SK-N-SH treated with all-trans-retinoic acid at 6 μM for 48 hours (cell line): ENCODE results near the gene PRKACG.
A peak's percentile ranks its signal among the peaks of the same experiment; 100 is the strongest.

Experiments
- ATAC-seq: fragments of 200-7000 bp; cut with Tn5 transposase; 3 replicates; pipeline ENCODE4 v1.9.1; 2020; ENCODE audit warnings: mild to moderate bottlenecking, moderate library complexity
- ARNTL ChIP-seq: fragments of 450-650 bp; formaldehyde crosslinking; IDR thresholded peaks from 2 replicates; pipeline ENCODE4 v1.5.0; 2020; ENCODE audit warnings: low read depth, mild to moderate bottlenecking, moderate library complexity, borderline replicate concordance
- CSDC2 ChIP-seq: fragments of 250-450 bp; sonication (Bioruptor Pico); IDR thresholded peaks from 2 replicates; pipeline ENCODE4 v1.5.0; 2020; ENCODE audit warnings: mild to moderate bottlenecking, moderate library complexity
- ESRRG ChIP-seq: fragments of 250-450 bp; sonication (Bioruptor Pico); IDR thresholded peaks from 2 replicates; pipeline ENCODE4 v1.6.1; 2021; ENCODE audit warnings: mild to moderate bottlenecking
- GLIS3 ChIP-seq: fragments of 250-450 bp; sonication (Bioruptor Pico); IDR thresholded peaks from 2 replicates; pipeline ENCODE4 v1.5.0; 2020; ENCODE audit warnings: mild to moderate bottlenecking, moderate library complexity
- ISL1 ChIP-seq: fragments of 250-450 bp; sonication (Bioruptor Pico); IDR thresholded peaks from 2 replicates; pipeline ENCODE4 v2.1.2; 2022; ENCODE audit warnings: mild to moderate bottlenecking, moderate library complexity
- OSR1 ChIP-seq: fragments of 250-450 bp; sonication (Bioruptor Pico); IDR thresholded peaks from 2 replicates; pipeline ENCODE4 v1.8.0; 2022; ENCODE audit warnings: moderate library complexity, mild to moderate bottlenecking, inconsistent platforms
- PATZ1 ChIP-seq: fragments of 250-450 bp; sonication (Bioruptor Pico); IDR thresholded peaks from 2 replicates; pipeline ENCODE4 v1.8.0; 2020; ENCODE audit warnings: mild to moderate bottlenecking, moderate library complexity, borderline replicate concordance
- POU6F1 ChIP-seq: fragments of 250-450 bp; sonication (Bioruptor Pico); IDR thresholded peaks from 2 replicates; pipeline ENCODE4 v1.8.0; 2021; ENCODE audit warnings: low read depth, mild to moderate bottlenecking, moderate library complexity, borderline replicate concordance
- PPARA ChIP-seq: fragments of 250-450 bp; sonication (Bioruptor Pico); IDR thresholded peaks from 2 replicates; pipeline ENCODE4 v1.5.0; 2020; ENCODE audit warnings: mild to moderate bottlenecking, borderline replicate concordance
- RARB ChIP-seq: fragments of 250-450 bp; sonication (Bioruptor Pico); IDR thresholded peaks from 2 replicates; pipeline ENCODE4 v1.8.0; 2021; ENCODE audit warnings: mild to moderate bottlenecking, moderate library complexity
- SNAI2 ChIP-seq: fragments of 250-450 bp; sonication (Bioruptor Pico); IDR thresholded peaks from 2 replicates; pipeline ENCODE4 v1.5.0; 2020; ENCODE audit warnings: mild to moderate bottlenecking, moderate library complexity
- TCF4 ChIP-seq: fragments of 250-450 bp; sonication (Bioruptor Pico); IDR thresholded peaks from 2 replicates; pipeline ENCODE4 v1.8.0; 2021; ENCODE audit warnings: mild to moderate bottlenecking, moderate library complexity, borderline replicate concordance
- TOX ChIP-seq: fragments of 250-450 bp; sonication (Bioruptor Pico); IDR thresholded peaks from 2 replicates; pipeline ENCODE4 v1.8.0; 2021; ENCODE audit warnings: mild to moderate bottlenecking, moderate library complexity, borderline replicate concordance
- ZC3H10 ChIP-seq: fragments of 250-450 bp; sonication (Bioruptor Pico); IDR thresholded peaks from 2 replicates; pipeline ENCODE4 v1.5.1; 2021; ENCODE audit warnings: mild to moderate bottlenecking, moderate library complexity
- ZFP3 ChIP-seq: fragments of 250-450 bp; sonication (Bioruptor Pico); IDR thresholded peaks from 2 replicates; pipeline ENCODE4 v1.5.0; 2020; ENCODE audit warnings: mild to moderate bottlenecking, moderate library complexity
- ZNF565 ChIP-seq: fragments of 450-650 bp; formaldehyde crosslinking; conservative IDR thresholded peaks from 2 replicates; pipeline ENCODE4 v1.5.0; 2020; ENCODE audit warnings: low read depth, mild to moderate bottlenecking, moderate library complexity
- ZNF70 ChIP-seq: fragments of 450-650 bp; formaldehyde crosslinking; IDR thresholded peaks from 2 replicates; pipeline ENCODE4 v1.5.0; 2020; ENCODE audit warnings: mild to moderate bottlenecking, moderate library complexity
- ZNF8 ChIP-seq: fragments of 450-650 bp; formaldehyde crosslinking; IDR thresholded peaks from 2 replicates; pipeline ENCODE4 v1.5.0; 2020; ENCODE audit warnings: mild to moderate bottlenecking, moderate library complexity
- TF ChIP-seq, protein P1 (sequence below): fragments of 250-450 bp; sonication (Bioruptor Pico); IDR thresholded peaks from 2 replicates; pipeline ENCODE4 v1.5.1; 2021; ENCODE audit warnings: mild to moderate bottlenecking, moderate library complexity
- TF ChIP-seq, protein P2 (sequence below): fragments of 250-450 bp; sonication (Bioruptor Pico); IDR thresholded peaks from 2 replicates; pipeline ENCODE4 v1.5.1; 2020; ENCODE audit warnings: low read depth, mild to moderate bottlenecking, moderate library complexity
- TF ChIP-seq, protein P3 (sequence below): fragments of 250-450 bp; sonication (Bioruptor Pico); IDR thresholded peaks from 2 replicates; pipeline ENCODE4 v1.5.0; 2020; ENCODE audit warnings: mild to moderate bottlenecking, moderate library complexity

Gene PRKACG

DNA sequence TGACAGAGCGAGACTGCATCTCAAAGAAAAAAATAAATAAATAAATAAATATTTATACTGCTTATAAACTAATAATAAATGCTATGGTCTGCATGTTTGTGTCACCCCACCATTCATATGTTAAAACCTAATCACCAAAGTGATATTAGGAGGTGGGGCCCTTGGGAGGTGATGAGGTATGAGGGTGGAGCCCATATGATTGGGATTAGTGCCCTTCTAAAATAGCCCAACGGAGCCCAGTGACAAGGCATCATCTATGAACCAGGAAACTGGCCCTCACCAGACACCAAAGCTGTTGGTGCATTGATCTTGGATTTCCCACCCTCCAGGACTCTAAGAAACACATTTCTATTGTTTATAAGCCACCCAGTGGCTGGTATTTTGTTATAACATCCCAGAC is 26.7 kb upstream of the PRKACG start:
- TF ChIP-seq PPARA (no peak), SNAI2 (CRISPR knock-in tag) (no peak), CSDC2 (CRISPR knock-in tag) (no peak), TOX (CRISPR knock-in tag) (no peak), POU6F1 (CRISPR knock-in tag) (no peak), ZNF8 (CRISPR knock-in tag) (no peak), ARNTL (CRISPR knock-in tag) (no peak)
- no peak for ATAC-seq

- no peak for TF ChIP-seq ZNF70 (CRISPR knock-in tag)
- no peak for TF ChIP-seq ZNF8 (CRISPR knock-in tag)
- TF ChIP-seq, protein P1, sequence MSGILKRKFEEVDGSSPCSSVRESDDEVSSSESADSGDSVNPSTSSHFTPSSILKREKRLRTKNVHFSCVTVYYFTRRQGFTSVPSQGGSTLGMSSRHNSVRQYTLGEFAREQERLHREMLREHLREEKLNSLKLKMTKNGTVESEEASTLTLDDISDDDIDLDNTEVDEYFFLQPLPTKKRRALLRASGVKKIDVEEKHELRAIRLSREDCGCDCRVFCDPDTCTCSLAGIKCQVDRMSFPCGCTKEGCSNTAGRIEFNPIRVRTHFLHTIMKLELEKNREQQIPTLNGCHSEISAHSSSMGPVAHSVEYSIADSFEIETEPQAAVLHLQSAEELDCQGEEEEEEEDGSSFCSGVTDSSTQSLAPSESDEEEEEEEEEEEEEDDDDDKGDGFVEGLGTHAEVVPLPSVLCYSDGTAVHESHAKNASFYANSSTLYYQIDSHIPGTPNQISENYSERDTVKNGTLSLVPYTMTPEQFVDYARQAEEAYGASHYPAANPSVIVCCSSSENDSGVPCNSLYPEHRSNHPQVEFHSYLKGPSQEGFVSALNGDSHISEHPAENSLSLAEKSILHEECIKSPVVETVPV (CRISPR knock-in tag) = no peak
- no peak for TF ChIP-seq RARB (CRISPR knock-in tag)
- TF ChIP-seq GLIS3 (CRISPR knock-in tag) = no peak
- no peak for TF ChIP-seq ZC3H10
- ATAC-seq = no peak
These were observed 22.9 kb upstream of the PRKACG start for GRCh38 chr9:69036799-69037198.

DNA sequence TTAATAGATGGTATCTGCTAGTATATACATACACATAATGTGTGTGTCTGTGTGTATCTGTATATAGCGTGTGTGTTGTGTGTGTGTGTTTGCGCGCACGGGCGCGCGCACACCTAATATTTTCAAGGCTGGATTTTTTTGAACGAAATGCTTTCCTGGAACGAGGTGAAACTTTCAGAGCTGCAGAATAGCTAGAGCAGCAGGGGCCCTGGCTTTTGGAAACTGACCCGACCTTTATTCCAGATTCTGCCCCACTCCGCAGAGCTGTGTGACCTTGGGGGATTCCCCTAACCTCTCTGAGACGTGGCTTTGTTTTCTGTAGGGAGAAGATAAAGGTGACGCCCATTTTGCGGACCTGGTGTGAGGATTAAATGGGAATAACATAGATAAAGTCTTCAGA is 22.4 kb upstream of the PRKACG start:
- no peak; the same call in 2 of the 3 replicates for ATAC-seq
- TF ChIP-seq ZFP3 = no peak
- no peak for TF ChIP-seq RARB (CRISPR knock-in tag)
- TF ChIP-seq GLIS3 (CRISPR knock-in tag) = no peak
- TF ChIP-seq, protein P2, sequence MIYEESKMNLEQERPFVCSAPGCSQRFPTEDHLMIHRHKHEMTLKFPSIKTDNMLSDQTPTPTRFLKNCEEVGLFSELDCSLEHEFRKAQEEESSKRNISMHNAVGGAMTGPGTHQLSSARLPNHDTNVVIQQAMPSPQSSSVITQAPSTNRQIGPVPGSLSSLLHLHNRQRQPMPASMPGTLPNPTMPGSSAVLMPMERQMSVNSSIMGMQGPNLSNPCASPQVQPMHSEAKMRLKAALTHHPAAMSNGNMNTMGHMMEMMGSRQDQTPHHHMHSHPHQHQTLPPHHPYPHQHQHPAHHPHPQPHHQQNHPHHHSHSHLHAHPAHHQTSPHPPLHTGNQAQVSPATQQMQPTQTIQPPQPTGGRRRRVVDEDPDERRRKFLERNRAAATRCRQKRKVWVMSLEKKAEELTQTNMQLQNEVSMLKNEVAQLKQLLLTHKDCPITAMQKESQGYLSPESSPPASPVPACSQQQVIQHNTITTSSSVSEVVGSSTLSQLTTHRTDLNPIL = no peak
- TF ChIP-seq CSDC2 (CRISPR knock-in tag) = no peak
- no peak for TF ChIP-seq ISL1 (CRISPR knock-in tag)
- no peak for TF ChIP-seq TOX (CRISPR knock-in tag)
- TF ChIP-seq POU6F1 (CRISPR knock-in tag) = no peak
- TF ChIP-seq, all 23 proteins: peak for 0

- ATAC-seq = peak; percentile 98
- TF ChIP-seq ARNTL (CRISPR knock-in tag) (no peak), CSDC2 (CRISPR knock-in tag) (peak; percentile 33; the same call in 1 of the 2 replicates), ZFP3 (0 out of 2 replicates have a peak, but pooled peaks have one; percentile 39), PATZ1 (0 out of 2 replicates have a peak, but pooled peaks have one; percentile 64), GLIS3 (CRISPR knock-in tag) (0 out of 2 replicates have a peak, but pooled peaks have one; percentile 22), ZC3H10 (peak; percentile 58; the same call in 1 of the 2 replicates), TOX (CRISPR knock-in tag) (no peak), SNAI2 (CRISPR knock-in tag) (no peak), PPARA (no peak), ZNF565 (CRISPR knock-in tag) (no peak), TCF4 (no peak), ZNF70 (CRISPR knock-in tag) (no peak), OSR1 (CRISPR knock-in tag) (no peak), ESRRG (no peak)
- TF ChIP-seq, protein P2 = peak; percentile 58; the same call in 1 of the 2 replicates
- TF ChIP-seq, protein P3, sequence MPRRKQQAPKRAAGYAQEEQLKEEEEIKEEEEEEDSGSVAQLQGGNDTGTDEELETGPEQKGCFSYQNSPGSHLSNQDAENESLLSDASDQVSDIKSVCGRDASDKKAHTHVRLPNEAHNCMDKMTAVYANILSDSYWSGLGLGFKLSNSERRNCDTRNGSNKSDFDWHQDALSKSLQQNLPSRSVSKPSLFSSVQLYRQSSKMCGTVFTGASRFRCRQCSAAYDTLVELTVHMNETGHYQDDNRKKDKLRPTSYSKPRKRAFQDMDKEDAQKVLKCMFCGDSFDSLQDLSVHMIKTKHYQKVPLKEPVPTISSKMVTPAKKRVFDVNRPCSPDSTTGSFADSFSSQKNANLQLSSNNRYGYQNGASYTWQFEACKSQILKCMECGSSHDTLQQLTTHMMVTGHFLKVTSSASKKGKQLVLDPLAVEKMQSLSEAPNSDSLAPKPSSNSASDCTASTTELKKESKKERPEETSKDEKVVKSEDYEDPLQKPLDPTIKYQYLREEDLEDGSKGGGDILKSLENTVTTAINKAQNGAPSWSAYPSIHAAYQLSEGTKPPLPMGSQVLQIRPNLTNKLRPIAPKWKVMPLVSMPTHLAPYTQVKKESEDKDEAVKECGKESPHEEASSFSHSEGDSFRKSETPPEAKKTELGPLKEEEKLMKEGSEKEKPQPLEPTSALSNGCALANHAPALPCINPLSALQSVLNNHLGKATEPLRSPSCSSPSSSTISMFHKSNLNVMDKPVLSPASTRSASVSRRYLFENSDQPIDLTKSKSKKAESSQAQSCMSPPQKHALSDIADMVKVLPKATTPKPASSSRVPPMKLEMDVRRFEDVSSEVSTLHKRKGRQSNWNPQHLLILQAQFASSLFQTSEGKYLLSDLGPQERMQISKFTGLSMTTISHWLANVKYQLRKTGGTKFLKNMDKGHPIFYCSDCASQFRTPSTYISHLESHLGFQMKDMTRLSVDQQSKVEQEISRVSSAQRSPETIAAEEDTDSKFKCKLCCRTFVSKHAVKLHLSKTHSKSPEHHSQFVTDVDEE (CRISPR knock-in tag) = peak; percentile 49; the same call in 1 of the 2 replicates
These were observed 21.8 kb upstream of the PRKACG start, which contains the start of gene FXN for GRCh38 chr9:69035438-69036308. Gene FXN, plus strand, starts transcription at chr9:69035752. Its CDS starts 31 bp downstream, at chr9:69035783.
